Ovary (tissue), 9 donors: ENCODE data around the gene TMEM61. TPM values are rescaled to one million over a fixed set of nuclear protein-coding genes. Genes with fewer than 3 reads are reported as not detected.

Source experiments
- DNase-seq, 5 donors: peaks; one replicate each; pipeline ENCODE4 v3.0.0-alpha.2; 2019 to 2020
- H3K27ac ChIP-seq, 2 donors: fragments of 200-600 bp; one replicate each; pipeline versions ENCODE4 v1.5.1 to v1.8.0; 2019 to 2022
- H3K27me3 ChIP-seq: fragments of 200-600 bp; one replicate; pipeline ENCODE4 v1.8.0; 2022
- H3K36me3 ChIP-seq: fragments of 200-600 bp; sonication (generic); one replicate; pipeline ENCODE4 v1.5.1; 2019
- H3K4me1 ChIP-seq: one replicate; pipeline ENCODE4 v1.8.1; 2013; ENCODE audit warnings: mild to moderate bottlenecking, moderate library complexity; ENCODE audit not compliant: insufficient read depth
- H3K4me3 ChIP-seq: fragments of 200-600 bp; sonication (generic); one replicate; pipeline ENCODE4 v1.5.1; 2017
- H3K9me3 ChIP-seq, 2 donors: fragments of 200-600 bp in 1 of 2; sonication (generic) in 1 of 2; one replicate each; pipeline versions ENCODE4 v1.5.1 to v1.8.1; 2013 to 2019; ENCODE audit warnings: mild to moderate bottlenecking in 1 of 2, moderate library complexity in 1 of 2
- CTCF ChIP-seq, 3 donors: fragments of 450-650 bp in 2 of 3; fragments of 200-600 bp in 1 of 3; IDR thresholded peaks; one replicate each; pipeline versions ENCODE4 v1.5.1 to v1.8.0; 2016 to 2022; ENCODE audit warnings: antibody characterized with exemption in 3 of 3, mild to moderate bottlenecking in 1 of 3
- EP300 ChIP-seq: sonication (generic); formaldehyde crosslinking; IDR thresholded peaks from one replicate; pipeline ENCODE4 v1.6.1; 2017; ENCODE audit warnings: antibody characterized with exemption
- POLR2A ChIP-seq: fragments of 450-650 bp; IDR thresholded peaks from one replicate; pipeline ENCODE4 v1.6.1; 2017; ENCODE audit warnings: antibody characterized with exemption, mild to moderate bottlenecking, moderate library complexity
- WGBS, 3 donors: extraction: QIAGEN DNeasy Blood & Tissue Kit in 1 of 3; methylation state at CpG; one replicate each; pipeline versions ENCODE4 v1.1.5 to v1.1.7; 2013 to 2017; 5-methylcytosine and 5-hydroxymethylcytosine counted together
- intact Hi-C, 4 donors: fragments of 100-400 bp; cut with DNase I; formaldehyde crosslinking; loops; one replicate each; pipeline versions ENCODE4 v1.11.0 to v1.15.1; 2022 to 2023
- polyA plus RNA-seq, 2 donors: library from polyadenylated mRNA; stranded (reverse); fragments of 200-250 nt in 1 of 2; fragments of 350-450 nt in 1 of 2; fragmentation: Illumina TruSeq in 1 of 2; extraction: RNeasy Lipid Tissue Mini Kit (QIAGEN cat#74804) in 1 of 2; gene quantifications; one replicate each; pipeline ENCODE4 v1.2.3, GENCODE V29; 2013 to 2014
- total RNA-seq, 7 donors: library from RNA; depleted of rRNA in 2 of 7; stranded (reverse); fragments of >200 nt in 2 of 7; fragmentation: NEBNext Ultra II Directional in 3 of 7; extraction: Animal tissue kit (Norgen Biotek cat#: 25700) in 3 of 7; gene quantifications; one replicate each; pipeline versions ENCODE4 v1.1.0 to v1.2.4, GENCODE V29; 2016 to 2023
- donor health status: DM: no; HTN: no; CAD: no; lungs with moderate emphysema.
- donor health status: DM: no; HTN: no; CAD: no.
- donor health status: Bipolar disorder and iron deficiency.
- donor health status: DM: yes; HTN: yes; CAD: no.
- donor health status: DM: no; HTN: no; CAD: no.
- donor health status: DM: yes; HTN: yes; CAD: no.

TMEM61 gene
- total and polyA plus RNA-seq, 9 donors, result 0.22 to 2.9 (median 0.61) TPM; not detected in 3

GRCh38 chr1:54987919-54988705 is 7.7 kb downstream of the TMEM61 start:
- H3K27me3 ChIP-seq, result no peaks in the 10 kb centered on the region
- WGBS, 3 donors, result 65 to 75% (median 69%) methylated on average over 8 of the region's 8 CpGs

GRCh38 chr1:54988975-54989374 is 8.5 kb downstream of the TMEM61 start:
- no peak overlapping the region for H3K4me3 ChIP-seq
- no peaks in the 10 kb centered on the region for H3K9me3 ChIP-seq
- WGBS, 3 donors, result 94 to 97% (median 97%) methylated on average over 4 of the region's 4 CpGs
- H3K27ac ChIP-seq, result no peak overlapping the region
- H3K4me1 ChIP-seq, result no peaks in the 10 kb centered on the region
- H3K36me3 ChIP-seq, result no peaks in the 10 kb centered on the region
- DNase-seq, result no peak
- no peaks in the 10 kb centered on the region for H3K27me3 ChIP-seq
- intact Hi-C loops, result no loop called here
- TF ChIP-seq EP300 (no peak), CTCF (IDR thresholded peaks at IDR 0.05) (no peak), POLR2A (no peak)

More at GRCh38 chr1:54987919-54988705, 7.7 kb downstream of the TMEM61 start:
- intact Hi-C loops, result no loop called here
- Histone ChIP-seq H3K4me3 (no peak overlapping the region), H3K9me3 (no peaks in the 10 kb centered on the region), H3K36me3 (no peaks in the 10 kb centered on the region), H3K4me1 (no peaks in the 10 kb centered on the region), H3K27ac (no peak overlapping the region)
- TF ChIP-seq POLR2A, result no peak
- TF ChIP-seq EP300, result no peak
- no peak for TF ChIP-seq CTCF (IDR thresholded peaks at IDR 0.05)
- DNase-seq, result no peak

- Histone ChIP-seq H3K27ac (no peak overlapping the region), H3K27me3 (no peaks in the 10 kb centered on the region), H3K36me3 (no peaks in the 10 kb centered on the region), H3K4me3 (no peak overlapping the region), H3K4me1 (no peaks in the 10 kb centered on the region), H3K9me3 (no peaks in the 10 kb centered on the region)
- 72 to 92% (median 83%) methylated on average over 7 to 8 of the region's 8 CpGs for WGBS, 3 donors
- no peak for DNase-seq
- intact Hi-C loops, result no loop called here
- no peak for TF ChIP-seq EP300
Measured at GRCh38 chr1:54989473-54989872, 9.0 kb downstream of the TMEM61 start.

GRCh38 chr1:54989968-54990810 is 9.8 kb downstream of the TMEM61 start:
- TF ChIP-seq EP300 (no peak), CTCF (IDR thresholded peaks at IDR 0.05) (no peak), POLR2A (no peak)
- intact Hi-C loops, result loop anchor here in 1 of 4 donors (10.0 kb wide), 1 partner anchor 45 kb away; no protein-coding TSS in a partner anchor
- Histone ChIP-seq H3K27ac (no peak overlapping the region), H3K4me3 (no peak overlapping the region), H3K4me1 (no peaks in the 10 kb centered on the region), H3K27me3 (no peaks in the 10 kb centered on the region), H3K36me3 (no peaks in the 10 kb centered on the region), H3K9me3 (no peaks in the 10 kb centered on the region)
- DNase-seq, result no peak
- WGBS, 3 donors, result 58 to 76% (median 63%) methylated on average over 10 to 13 of the region's 13 CpGs
